ENCODE results near the gene CLDN15.
"Not testable (repeated sequence)": the region's sequence is repeated elsewhere in the genome, so short reads cannot be mapped to it uniquely, and the experiment has no call there.

Gene CLDN15

GRCh38 chr7:101199522-101199921 is 38.1 kb downstream of the CLDN15 start:
- DNase-seq (ENCODE audit: low read depth): not testable (repeated sequence)

DNA sequence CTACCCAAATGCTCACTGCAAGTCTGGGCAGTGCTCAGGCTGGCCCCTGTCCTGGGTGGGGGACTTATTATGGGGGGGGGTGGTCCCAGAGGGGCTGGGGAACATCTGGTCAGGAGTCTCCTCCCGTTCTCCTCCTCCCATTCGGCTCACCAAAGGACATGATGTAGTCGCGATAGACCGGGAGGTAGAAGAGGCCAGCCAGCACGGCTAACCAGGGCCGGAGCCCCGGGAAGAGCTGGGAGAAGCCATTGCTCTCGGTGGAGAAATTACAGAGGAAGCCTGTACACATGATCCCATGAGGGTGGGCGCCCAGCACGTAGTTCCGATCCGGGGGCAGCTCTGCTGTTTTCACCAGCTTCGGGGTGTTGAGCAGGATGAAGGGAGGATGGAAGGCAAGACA is 39.1 kb downstream of the CLDN15 start:
- DNase-seq (ENCODE audit: low read depth): no peak

DNA sequence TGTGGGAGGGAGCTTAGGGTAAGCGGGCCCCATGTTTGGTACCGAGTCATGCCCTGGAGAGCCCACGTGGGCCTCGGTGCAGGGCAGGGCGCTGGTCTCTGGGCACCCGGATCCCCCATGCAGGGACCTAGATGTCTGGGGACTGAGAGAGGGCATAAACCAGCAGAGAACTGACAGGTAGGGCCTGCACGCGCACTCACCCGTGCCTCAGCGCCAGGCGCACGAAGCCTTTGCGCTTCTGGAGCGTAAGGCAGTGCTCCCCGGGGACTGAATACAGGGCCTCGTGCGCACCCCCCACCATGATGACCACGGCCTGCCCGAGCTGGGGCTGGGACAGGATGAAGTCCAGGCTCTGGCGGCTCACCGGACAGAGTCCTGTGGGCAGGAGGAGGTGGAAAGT is 39.6 kb downstream of the CLDN15 start:
- DNase-seq (ENCODE audit: low read depth): no peak

DNA sequence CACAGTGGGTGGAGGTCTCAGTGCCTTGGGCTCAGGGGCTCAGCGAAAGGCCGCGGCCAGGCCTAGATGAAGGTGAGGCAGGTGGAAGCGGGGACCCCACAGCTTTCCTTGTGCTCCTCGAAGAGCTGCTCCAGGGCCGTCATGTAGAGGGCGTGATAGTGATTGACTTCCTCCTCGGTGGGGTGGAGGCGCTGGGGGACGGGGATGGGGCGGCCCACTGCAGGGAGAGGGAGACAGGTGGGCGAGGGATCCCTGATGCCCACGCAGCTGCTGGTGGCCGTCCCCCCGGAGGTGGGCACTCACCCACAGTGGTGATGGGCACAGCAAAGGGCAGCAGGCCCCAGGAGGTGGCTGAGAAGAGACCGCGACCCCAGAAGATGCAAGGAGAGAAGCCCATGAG is 41.7 kb downstream of the CLDN15 start:
- DNase-seq (ENCODE audit: low read depth): no peak

- DNase-seq (ENCODE audit: low read depth): no peak
Observed at GRCh38 chr7:101189109-101189508, 48.5 kb downstream of the CLDN15 start.

- no peak for DNase-seq (ENCODE audit: low read depth)
Observed at GRCh38 chr7:101186844-101187428, 50.7 kb downstream of the CLDN15 start.

DNA sequence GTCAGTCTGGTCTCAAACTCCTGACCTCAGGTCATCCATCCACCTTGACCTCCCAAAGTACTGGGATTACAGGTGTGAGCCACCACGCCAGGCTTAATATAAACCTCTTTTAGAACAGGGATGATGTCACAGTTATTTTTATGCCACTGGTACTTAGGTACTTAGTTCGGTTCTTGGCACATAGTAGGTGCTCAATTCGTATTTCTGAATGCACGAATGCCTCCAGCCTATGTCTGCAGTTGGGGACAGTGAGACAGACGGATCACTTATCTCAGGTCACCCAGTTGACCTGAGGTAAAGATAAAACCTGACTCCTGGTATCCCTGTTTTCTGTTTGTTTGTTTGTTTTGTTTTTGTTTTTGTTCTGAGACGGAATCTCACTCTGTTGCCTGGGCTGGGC is 51.4 kb downstream of the CLDN15 start:
- DNase-seq (ENCODE audit: low read depth): no peak

GRCh38 chr7:101185258-101185839 is 52.3 kb downstream of the CLDN15 start:
- no peak for DNase-seq (ENCODE audit: low read depth)
